Keratinocyte (primary cell): ENCODE measurements around the gene NSG1. TPM values are rescaled to one million over a fixed set of nuclear protein-coding genes. Genes with fewer than 3 reads are reported as not detected.

Source experiments
- DNase-seq: peaks from one replicate; pipeline ENCODE4 v3.0.0-alpha.2; 2011; ENCODE audit warnings: low read depth, missing footprints, low spot score
- FAIRE-seq: peaks from 2 replicates; lab custom pipeline; 2011; peaks lifted over from hg19 to GRCh38; lab: Jason Lieb, UNC
- H2AFZ ChIP-seq: 2 replicates; pipeline ENCODE4 v1.6.0; 2012; ENCODE audit warnings: low read length, control low read depth, inconsistent platforms; ENCODE audit not compliant: control insufficient read depth
- H3K27ac ChIP-seq: 2 replicates; pipeline ENCODE4 v1.5.1; 2011; ENCODE audit warnings: low read length; ENCODE audit not compliant: control insufficient read depth, insufficient read depth
- H3K27me3 ChIP-seq: 3 replicates; pipeline ENCODE4 v1.6.0; 2011; ENCODE audit warnings: low read length; ENCODE audit not compliant: control insufficient read depth, insufficient read depth; ENCODE audit errors: extremely low read depth
- H3K36me3 ChIP-seq, 2 experiments: 2 replicates in 1 of 2; 3 replicates in 1 of 2; pipeline ENCODE4 v1.5.1; 2011; ENCODE audit warnings: low read length in 2 of 2, mild to moderate bottlenecking in 1 of 2; ENCODE audit not compliant: control insufficient read depth in 2 of 2, insufficient read depth in 2 of 2; ENCODE audit errors: extremely low read depth in 1 of 2
- H3K4me1 ChIP-seq: 3 replicates; pipeline ENCODE4 v1.5.1; 2011; ENCODE audit warnings: low read length; ENCODE audit not compliant: control insufficient read depth, insufficient read depth; ENCODE audit errors: extremely low read depth
- H3K4me2 ChIP-seq: 3 replicates; pipeline ENCODE4 v1.6.0; 2011; ENCODE audit warnings: low read depth, low read length; ENCODE audit not compliant: control insufficient read depth, insufficient read depth; ENCODE audit errors: extremely low read depth
- H3K4me3 ChIP-seq, 3 experiments: fragments of 200-600 bp in 1 of 3; sonication (generic) in 1 of 3; 2 replicates in 2 of 3; 3 replicates in 1 of 3; pipeline ENCODE4 v1.5.1; 2011 to 2016; ENCODE audit warnings: low read length in 3 of 3, mild to moderate bottlenecking in 3 of 3, control low read depth in 2 of 3, inconsistent platforms in 1 of 3, low read depth in 1 of 3, mixed read lengths in 1 of 3, mixed run types in 1 of 3, moderate library complexity in 1 of 3; ENCODE audit not compliant: control insufficient read depth in 2 of 3, insufficient read depth in 2 of 3; ENCODE audit errors: extremely low read depth in 1 of 3
- H3K79me2 ChIP-seq: 2 replicates; pipeline ENCODE4 v1.6.0; 2012; ENCODE audit warnings: low read length; ENCODE audit not compliant: control insufficient read depth, insufficient read depth
- H3K9ac ChIP-seq: 3 replicates; pipeline ENCODE4 v1.6.0; 2011; ENCODE audit warnings: low read length; ENCODE audit not compliant: control insufficient read depth, insufficient read depth; ENCODE audit errors: extremely low read depth
- H3K9me1 ChIP-seq: 3 replicates; pipeline ENCODE4 v1.6.0; 2011; ENCODE audit warnings: low read length; ENCODE audit not compliant: control insufficient read depth, insufficient read depth; ENCODE audit errors: extremely low read depth
- H3K9me3 ChIP-seq: 2 replicates; pipeline ENCODE4 v1.5.1; 2012; ENCODE audit warnings: low read depth, low read length; ENCODE audit not compliant: control insufficient read depth
- H4K20me1 ChIP-seq: 3 replicates; pipeline ENCODE4 v1.6.0; 2011; ENCODE audit warnings: low read length; ENCODE audit not compliant: control insufficient read depth, insufficient read depth; ENCODE audit errors: extremely low read depth
- CTCF ChIP-seq, 3 experiments: IDR thresholded peaks in 1 of 3; conservative IDR thresholded peaks in 1 of 3; optimal IDR thresholded peaks in 1 of 3; 2 replicates in 2 of 3; 3 replicates in 1 of 3; pipeline versions ENCODE3 to v1.5.1; 2011; ENCODE audit warnings: low read length in 3 of 3, mild to moderate bottlenecking in 3 of 3, moderate library complexity in 2 of 3, control low read depth in 1 of 3, inconsistent platforms in 1 of 3; ENCODE audit not compliant: insufficient read depth in 2 of 3; ENCODE audit errors: extremely low read depth in 1 of 3
- EZH2 ChIP-seq: IDR thresholded peaks from one replicate; pipeline ENCODE4 v1.6.1; 2012; ENCODE audit warnings: inconsistent platforms, mild to moderate bottlenecking, low read length, moderate library complexity
- dilution Hi-C: fragments of 300-500 bp; cut with MboI; formaldehyde crosslinking; loops from one replicate; pipeline ENCODE4 v1.7.0; 2020; ENCODE audit warnings: low sequenced_read_pairs; ENCODE audit not compliant: extremely low pct_ligation_motif_present
- polyA plus RNA-seq, 5 experiments: library from polyadenylated mRNA; depleted of rRNA in 3 of 5; stranded (reverse) in 3 of 5; stranded (forward) in 1 of 5; unstranded in 1 of 5; fragments of >200 nt; gene quantifications; 1 replicate in 1 of 5; 2 replicates in 3 of 5; 3 replicates in 1 of 5; pipeline versions ENCODE4 v1.2.1 to v1.2.3, GENCODE V29; 2011 to 2012; ENCODE audit warnings: missing spikeins in 2 of 5, low read depth in 1 of 5, low replicate concordance in 1 of 5

The NSG1 gene
- polyA plus RNA-seq, 1 donor (not counting 4 experiments of a cell fraction or from before 2014, with no cell fraction given) = 49.3 TPM

- FAIRE-seq = no peak
- no peak for DNase-seq
- H3K4me3 ChIP-seq = no peak overlapping the region
- H3K27ac ChIP-seq = no peak overlapping the region
- H4K20me1 ChIP-seq = no peaks in the 10 kb centered on the region
- H2AFZ ChIP-seq = no peak overlapping the region
- H3K9me3 ChIP-seq = peaks cover 2% of the 10 kb centered on the region
- H3K9me1 ChIP-seq = no peaks in the 10 kb centered on the region
- TF ChIP-seq EZH2 (no peak), CTCF (optimal IDR thresholded peaks at IDR 0.05 in 1 of 3, IDR thresholded peaks at IDR 0.05 in 1 of 3, conservative IDR thresholded peaks at IDR 0.05 in 1 of 3; ENCODE audit: extremely low read depth in 1 of 3, insufficient read depth in 2 of 3, low read length in 3 of 3) (no peak)
- H3K79me2 ChIP-seq = no peaks in the 10 kb centered on the region
- no peak overlapping the region for H3K9ac ChIP-seq
- H3K4me2 ChIP-seq = no peak overlapping the region
- no peaks in the 10 kb centered on the region for H3K4me1 ChIP-seq
- no peaks in the 10 kb centered on the region for H3K36me3 ChIP-seq
- peaks cover 6% of the 10 kb centered on the region for H3K27me3 ChIP-seq
- dilution Hi-C loops = no loop called here
These were observed 9.0 kb upstream of the NSG1 start for GRCh38 chr4:4377732-4378460.

DNA sequence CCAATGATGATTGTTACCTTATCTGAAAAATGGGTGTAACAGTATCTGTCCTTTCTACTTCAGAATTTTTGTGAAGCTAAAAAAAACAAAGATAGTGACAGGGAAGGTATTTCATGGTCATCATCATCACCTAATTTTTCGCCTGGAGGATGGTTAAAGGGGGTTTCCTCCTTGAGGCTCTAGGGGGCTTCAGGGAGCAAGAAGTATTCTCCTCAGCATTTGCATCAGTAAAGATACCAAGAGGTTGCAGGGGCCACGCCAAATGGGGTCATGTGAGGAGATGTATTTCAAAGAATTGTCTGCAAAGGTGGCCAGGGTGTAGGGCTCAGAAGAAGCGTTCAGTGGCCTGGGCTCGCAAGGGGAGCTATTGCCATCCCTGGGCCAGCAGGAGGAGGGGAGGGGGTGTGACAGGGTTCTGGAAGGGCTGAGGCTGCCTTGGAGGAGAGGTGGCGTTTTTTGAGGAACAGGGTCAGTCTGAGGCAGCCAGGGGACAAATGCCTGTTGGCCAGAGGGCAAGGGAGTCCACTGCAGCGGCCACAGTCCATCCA, 7.3 kb upstream of the NSG1 start:
- Histone ChIP-seq H2AFZ (no peak overlapping the region), H3K4me3 (no peak overlapping the region), H4K20me1 (no peaks in the 10 kb centered on the region), H3K9me3 (no peaks in the 10 kb centered on the region), H3K4me1 (no peaks in the 10 kb centered on the region), H3K27ac (no peak overlapping the region), H3K79me2 (no peaks in the 10 kb centered on the region), H3K27me3 (peaks cover 6% of the 10 kb centered on the region), H3K9ac (no peak overlapping the region), H3K4me2 (no peak overlapping the region), H3K36me3 (no peaks in the 10 kb centered on the region), H3K9me1 (no peaks in the 10 kb centered on the region)
- FAIRE-seq (no peak), DNase-seq (no peak)
- TF ChIP-seq CTCF (optimal IDR thresholded peaks at IDR 0.05 in 1 of 3, IDR thresholded peaks at IDR 0.05 in 1 of 3, conservative IDR thresholded peaks at IDR 0.05 in 1 of 3; ENCODE audit: extremely low read depth in 1 of 3, insufficient read depth in 2 of 3, low read length in 3 of 3) = no peak
- TF ChIP-seq EZH2 = no peak
- dilution Hi-C loops = no loop called here
